GM23248 (cell line): Measurements from ENCODE around the gene DNAH9. TPM values are rescaled to one million over a fixed set of nuclear protein-coding genes. Genes with fewer than 3 reads are reported as not detected.

Source experiments
- DNase-seq: peaks from one replicate; pipeline ENCODE4 v3.0.0-alpha.2; 2015
- H2AFZ ChIP-seq: fragments of 200-600 bp; sonication (generic); 2 replicates; pipeline ENCODE4 v1.6.1; 2016; ENCODE audit warnings: antibody characterized with exemption
- H3F3A ChIP-seq: fragments of 200-600 bp; sonication (generic); 2 replicates; pipeline ENCODE4 v1.6.1; 2016; ENCODE audit warnings: mild to moderate bottlenecking, antibody characterized with exemption, mixed run types; ENCODE audit not compliant: insufficient read depth
- H3K27ac ChIP-seq: fragments of 200-600 bp; sonication (generic); 2 replicates; pipeline ENCODE4 v1.5.1; 2016; ENCODE audit warnings: mild to moderate bottlenecking
- H3K27me3 ChIP-seq: fragments of 200-600 bp; sonication (generic); replicated peaks from 2 replicates; pipeline ENCODE4 v1.6.1; 2016; ENCODE audit warnings: mild to moderate bottlenecking; ENCODE audit not compliant: insufficient read depth
- H3K36me3 ChIP-seq: fragments of 200-600 bp; sonication (generic); 2 replicates; pipeline ENCODE4 v1.6.1; 2016; ENCODE audit warnings: low read depth, mild to moderate bottlenecking
- H3K4me1 ChIP-seq: fragments of 200-600 bp; sonication (generic); 2 replicates; pipeline ENCODE4 v1.6.1; 2016; ENCODE audit warnings: mild to moderate bottlenecking; ENCODE audit not compliant: insufficient read depth
- H3K4me2 ChIP-seq: fragments of 200-600 bp; sonication (generic); one replicate; pipeline ENCODE4 v1.6.1; 2016; ENCODE audit warnings: mild to moderate bottlenecking; ENCODE audit not compliant: unreplicated experiment
- H3K4me3 ChIP-seq: fragments of 200-600 bp; sonication (generic); 2 replicates; pipeline ENCODE4 v1.5.1; 2016; ENCODE audit warnings: mild to moderate bottlenecking
- H3K79me2 ChIP-seq: fragments of 200-600 bp; sonication (generic); 2 replicates; pipeline ENCODE4 v1.6.1; 2016; ENCODE audit warnings: mild to moderate bottlenecking; ENCODE audit not compliant: insufficient read depth
- H3K9ac ChIP-seq: fragments of 200-600 bp; sonication (generic); 2 replicates; pipeline ENCODE4 v1.6.1; 2016; ENCODE audit warnings: mild to moderate bottlenecking
- H3K9me2 ChIP-seq: fragments of 200-600 bp; sonication (generic); 2 replicates; pipeline ENCODE4 v1.6.1; 2016; ENCODE audit warnings: mixed run types, mild to moderate bottlenecking, moderate library complexity; ENCODE audit not compliant: insufficient read depth
- H3K9me3 ChIP-seq: fragments of 200-600 bp; sonication (generic); one replicate; pipeline ENCODE4 v1.6.1; 2017; ENCODE audit warnings: low read depth
- H4K20me1 ChIP-seq: fragments of 200-600 bp; sonication (generic); 2 replicates; pipeline ENCODE4 v1.6.0; 2016; ENCODE audit not compliant: insufficient read depth
- EZH2 ChIP-seq: fragments of 200-600 bp; sonication (generic); IDR thresholded peaks from 2 replicates; pipeline ENCODE4 v1.6.1; 2018; ENCODE audit warnings: antibody characterized with exemption, mild to moderate bottlenecking; ENCODE audit not compliant: insufficient read depth, poor library complexity, severe bottlenecking
- EZH2phosphoT487 ChIP-seq: fragments of 200-600 bp; sonication (generic); IDR thresholded peaks from 2 replicates; pipeline ENCODE4 v1.6.1; 2018; ENCODE audit warnings: antibody characterized with exemption, moderate library complexity, mild to moderate bottlenecking, low read depth; ENCODE audit not compliant: insufficient read depth
- WGBS, 2 experiments: methylation state at CpG; one replicate each; pipeline ENCODE4 v1.1.6; 2015 to 2017; ENCODE audit warnings: low lambda C conversion rate in 2 of 2, low coverage in 1 of 2; ENCODE audit errors: missing lambda C conversion rate in 2 of 2; 5-methylcytosine and 5-hydroxymethylcytosine counted together
- in situ Hi-C: fragments of 300-500 bp; cut with MboI; formaldehyde crosslinking; loops from 2 replicates; pipeline ENCODE4 v1.15.0; 2020
- polyA plus RNA-seq: library from polyadenylated mRNA; unstranded; fragments of >200 nt; fragmentation: Nextera tagmentation; extraction: Ambion mirVana; gene quantifications from 2 replicates; pipeline ENCODE4 v1.2.1, GENCODE V29; 2016
- total RNA-seq: library from RNA; depleted of rRNA; stranded (reverse); fragments of >200 nt; shearing (Covaris generic); gene quantifications from 2 replicates; pipeline ENCODE4 v1.2.3, GENCODE V29; 2014

DNAH9 gene
- total and polyA plus RNA-seq, 2 experiments from 2014 or later = not detected

DNA sequence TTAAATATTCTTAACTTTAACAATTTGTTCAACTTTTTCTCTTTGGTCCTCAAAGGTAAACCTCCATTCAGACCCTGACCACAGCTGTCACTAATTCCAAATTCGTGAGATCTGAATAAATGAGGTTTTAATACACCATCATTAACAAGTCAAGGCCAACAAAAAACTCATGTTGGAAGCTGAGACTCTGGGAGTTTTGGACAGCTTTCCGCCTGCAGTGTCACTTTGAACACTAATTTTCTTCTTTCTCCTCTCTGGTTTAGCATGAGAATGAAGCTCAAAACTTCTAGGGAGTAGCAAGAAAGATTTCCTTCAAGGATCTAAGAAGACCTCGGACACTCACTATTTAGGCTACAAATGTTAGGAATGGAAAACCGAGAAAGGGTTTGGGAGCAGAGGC lies 32.7 kb upstream of the DNAH9 start:
- Histone ChIP-seq H3K4me1 (no peaks in the 10 kb centered on the region), H3K27me3 (no peaks in the 10 kb centered on the region), H3K9me3 (no peaks in the 10 kb centered on the region), H3K9me2 (no peaks in the 10 kb centered on the region), H3F3A (no peaks in the 10 kb centered on the region), H3K36me3 (no peaks in the 10 kb centered on the region), H4K20me1 (no peaks in the 10 kb centered on the region), H3K79me2 (no peaks in the 10 kb centered on the region), H2AFZ (no peak overlapping the region), H3K9ac (no peak overlapping the region), H3K4me2 (no peak overlapping the region), H3K27ac (no peak overlapping the region), H3K4me3 (no peak overlapping the region)
- no peak for DNase-seq
- in situ Hi-C loops = no loop called here
- TF ChIP-seq EZH2 (no peak), EZH2phosphoT487 (no peak)
- WGBS, 2 experiments = 4 to 12% methylated on average over 4 of the region's 4 CpGs

DNA sequence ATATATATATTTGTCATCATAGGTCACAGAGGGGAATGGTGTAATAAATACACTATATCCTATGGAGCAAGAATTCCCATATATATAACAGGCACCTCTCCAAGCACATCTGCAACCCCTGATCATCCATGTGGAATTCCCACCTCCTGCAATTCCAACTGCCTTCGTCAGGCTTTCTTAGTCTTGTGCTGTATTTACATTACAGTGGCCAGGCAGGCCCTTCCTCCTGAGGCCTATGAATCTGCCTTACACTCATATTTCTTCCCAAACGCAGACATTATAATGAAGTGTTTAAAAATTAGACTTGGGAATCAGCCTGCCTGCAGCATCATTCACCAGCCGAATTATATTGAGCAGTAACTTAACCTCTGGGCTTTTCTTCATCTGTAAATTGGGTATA lies 19.3 kb upstream of the DNAH9 start:
- Histone ChIP-seq H2AFZ (no peak overlapping the region), H3K4me3 (no peak overlapping the region), H3K27me3 (no peaks in the 10 kb centered on the region), H3K79me2 (no peaks in the 10 kb centered on the region), H4K20me1 (no peaks in the 10 kb centered on the region), H3K36me3 (no peaks in the 10 kb centered on the region), H3K4me2 (no peak overlapping the region), H3K4me1 (no peaks in the 10 kb centered on the region), H3K9me2 (no peaks in the 10 kb centered on the region), H3K27ac (no peak overlapping the region), H3F3A (no peaks in the 10 kb centered on the region), H3K9ac (no peak overlapping the region), H3K9me3 (no peaks in the 10 kb centered on the region)
- in situ Hi-C loops = no loop called here
- 26 to 35% methylated on average over 3 of the region's 3 CpGs for WGBS, 2 experiments
- DNase-seq = no peak
- TF ChIP-seq EZH2 (no peak), EZH2phosphoT487 (no peak)

- Histone ChIP-seq H4K20me1 (no peaks in the 10 kb centered on the region), H3K27ac (no peak overlapping the region), H3K36me3 (no peaks in the 10 kb centered on the region), H2AFZ (no peak overlapping the region), H3K79me2 (no peaks in the 10 kb centered on the region), H3K9me2 (no peaks in the 10 kb centered on the region), H3K9me3 (no peaks in the 10 kb centered on the region), H3K27me3 (no peaks in the 10 kb centered on the region), H3K9ac (no peak overlapping the region), H3K4me3 (no peak overlapping the region), H3K4me2 (no peak overlapping the region), H3K4me1 (no peaks in the 10 kb centered on the region), H3F3A (no peaks in the 10 kb centered on the region)
- no peak for TF ChIP-seq EZH2
- TF ChIP-seq EZH2phosphoT487 = no peak
- no peak for DNase-seq
- 34% methylated on average over 3 of the region's 3 CpGs for WGBS, 2 experiments
- in situ Hi-C loops = no loop called here
These were observed 17.6 kb upstream of the DNAH9 start for GRCh38 chr17:11580677-11581076.

- Histone ChIP-seq H3K36me3 (no peaks in the 10 kb centered on the region), H3K4me3 (no peak overlapping the region), H4K20me1 (no peaks in the 10 kb centered on the region), H3K9ac (no peak overlapping the region), H3K27me3 (no peaks in the 10 kb centered on the region), H3K79me2 (no peaks in the 10 kb centered on the region), H3K9me2 (no peaks in the 10 kb centered on the region), H2AFZ (no peak overlapping the region), H3K9me3 (no peaks in the 10 kb centered on the region), H3K27ac (no peak overlapping the region), H3K4me2 (no peak overlapping the region), H3F3A (no peaks in the 10 kb centered on the region), H3K4me1 (no peaks in the 10 kb centered on the region)
- no peak for DNase-seq
- WGBS, 2 experiments = 14 to 32% methylated on average over 5 of the region's 5 CpGs
- in situ Hi-C loops = no loop called here
- TF ChIP-seq EZH2phosphoT487 = no peak
- no peak for TF ChIP-seq EZH2
These were observed 16.1 kb upstream of the DNAH9 start for GRCh38 chr17:11582217-11582616.
